Endothelial cell (in vitro differentiated cells): Measurements from ENCODE around the gene CELSR2. TPM values are rescaled to one million over a fixed set of nuclear protein-coding genes. Genes with fewer than 3 reads are reported as not detected.

Experiments
- DNase-seq: peaks from one replicate; pipeline ENCODE4 v3.0.0; 2021; ENCODE audit warnings: low spot score
- H3K27ac Mint-ChIP-seq: one replicate; pipeline ENCODE4 v1.8.0; 2021; ENCODE audit warnings: mixed read lengths, inconsistent platforms; ENCODE audit not compliant: unreplicated experiment
- H3K27me3 Mint-ChIP-seq: one replicate; pipeline ENCODE4 v1.8.0; 2021; ENCODE audit warnings: mild to moderate bottlenecking, moderate library complexity, mixed read lengths, inconsistent platforms; ENCODE audit not compliant: unreplicated experiment
- H3K36me3 Mint-ChIP-seq: one replicate; pipeline ENCODE4 v1.8.0; 2021; ENCODE audit warnings: mild to moderate bottlenecking, low read depth, mixed read lengths, inconsistent platforms; ENCODE audit not compliant: unreplicated experiment
- H3K4me1 Mint-ChIP-seq: one replicate; pipeline ENCODE4 v1.8.0; 2021; ENCODE audit warnings: mild to moderate bottlenecking, mixed read lengths, inconsistent platforms; ENCODE audit not compliant: unreplicated experiment
- H3K4me3 Mint-ChIP-seq: one replicate; pipeline ENCODE4 v1.8.0; 2021; ENCODE audit warnings: mild to moderate bottlenecking, mixed read lengths, inconsistent platforms; ENCODE audit not compliant: unreplicated experiment
- H3K9me3 Mint-ChIP-seq: one replicate; pipeline ENCODE4 v1.8.0; 2021; ENCODE audit warnings: mixed read lengths, inconsistent platforms; ENCODE audit not compliant: unreplicated experiment
- total RNA-seq: library from RNA; stranded (reverse); fragmentation: NEBNext Ultra II Directional; extraction: Animal tissue kit (Norgen Biotek cat#: 25700); gene quantifications from one replicate; pipeline ENCODE4 v1.2.1, GENCODE V29; 2021; ENCODE audit not compliant: unreplicated experiment
- TF ChIP-seq, protein P1 (sequence below): fragments of 200-600 bp; sonication (generic); IDR thresholded peaks from one replicate; pipeline ENCODE4 v1.5.0; 2021; ENCODE audit warnings: antibody characterized with exemption; ENCODE audit not compliant: unreplicated experiment

CELSR2 gene
- total RNA-seq, 1 donor from 2014 or later, result 1.6 TPM

DNA sequence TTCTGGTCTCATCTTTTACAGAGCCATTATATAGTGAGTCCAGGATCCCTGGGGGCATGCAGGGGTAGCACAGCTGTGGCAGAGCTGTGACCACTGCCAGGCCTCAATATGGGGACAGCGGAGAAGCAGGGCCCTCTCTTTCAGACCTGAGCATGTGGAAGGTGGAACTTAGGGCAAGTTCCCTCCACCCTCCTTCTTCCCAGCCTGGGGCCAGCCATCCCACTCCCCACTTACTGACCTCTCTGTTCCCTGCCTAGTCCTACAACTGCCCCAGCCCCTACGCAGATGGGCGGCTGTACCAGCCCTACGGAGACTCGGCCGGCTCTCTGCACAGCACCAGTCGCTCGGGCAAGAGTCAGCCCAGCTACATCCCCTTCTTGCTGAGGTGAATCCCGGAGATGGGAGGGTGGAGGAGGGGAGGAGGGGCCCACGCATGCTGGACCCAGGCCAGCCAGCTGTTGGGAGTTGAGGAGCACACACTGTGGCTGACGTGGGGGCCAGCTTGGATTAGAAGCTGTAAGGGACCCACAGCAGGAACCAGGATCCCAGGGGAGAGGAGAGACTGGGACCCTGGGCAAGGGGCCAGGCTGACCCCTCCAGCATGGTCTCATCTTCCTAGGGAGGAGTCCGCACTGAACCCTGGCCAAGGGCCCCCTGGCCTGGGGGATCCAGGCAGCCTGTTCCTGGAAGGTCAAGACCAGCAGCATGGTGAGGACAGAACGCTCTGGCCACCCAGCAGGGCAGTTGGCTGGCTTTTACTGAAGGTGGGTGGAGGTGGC lies 22.9 kb downstream of the CELSR2 start:
- Mint-ChIP-seq H3K27me3 (peaks cover 13% of the 10 kb centered on the region), H3K27ac (no peak overlapping the region), H3K4me1 (peaks cover 24% of the 10 kb centered on the region), H3K9me3 (no peaks in the 10 kb centered on the region), H3K4me3 (no peak overlapping the region), H3K36me3 (no peaks in the 10 kb centered on the region)
- peak; percentile 2 for DNase-seq
- TF ChIP-seq, protein P1, sequence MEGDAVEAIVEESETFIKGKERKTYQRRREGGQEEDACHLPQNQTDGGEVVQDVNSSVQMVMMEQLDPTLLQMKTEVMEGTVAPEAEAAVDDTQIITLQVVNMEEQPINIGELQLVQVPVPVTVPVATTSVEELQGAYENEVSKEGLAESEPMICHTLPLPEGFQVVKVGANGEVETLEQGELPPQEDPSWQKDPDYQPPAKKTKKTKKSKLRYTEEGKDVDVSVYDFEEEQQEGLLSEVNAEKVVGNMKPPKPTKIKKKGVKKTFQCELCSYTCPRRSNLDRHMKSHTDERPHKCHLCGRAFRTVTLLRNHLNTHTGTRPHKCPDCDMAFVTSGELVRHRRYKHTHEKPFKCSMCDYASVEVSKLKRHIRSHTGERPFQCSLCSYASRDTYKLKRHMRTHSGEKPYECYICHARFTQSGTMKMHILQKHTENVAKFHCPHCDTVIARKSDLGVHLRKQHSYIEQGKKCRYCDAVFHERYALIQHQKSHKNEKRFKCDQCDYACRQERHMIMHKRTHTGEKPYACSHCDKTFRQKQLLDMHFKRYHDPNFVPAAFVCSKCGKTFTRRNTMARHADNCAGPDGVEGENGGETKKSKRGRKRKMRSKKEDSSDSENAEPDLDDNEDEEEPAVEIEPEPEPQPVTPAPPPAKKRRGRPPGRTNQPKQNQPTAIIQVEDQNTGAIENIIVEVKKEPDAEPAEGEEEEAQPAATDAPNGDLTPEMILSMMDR, result no peak

DNA sequence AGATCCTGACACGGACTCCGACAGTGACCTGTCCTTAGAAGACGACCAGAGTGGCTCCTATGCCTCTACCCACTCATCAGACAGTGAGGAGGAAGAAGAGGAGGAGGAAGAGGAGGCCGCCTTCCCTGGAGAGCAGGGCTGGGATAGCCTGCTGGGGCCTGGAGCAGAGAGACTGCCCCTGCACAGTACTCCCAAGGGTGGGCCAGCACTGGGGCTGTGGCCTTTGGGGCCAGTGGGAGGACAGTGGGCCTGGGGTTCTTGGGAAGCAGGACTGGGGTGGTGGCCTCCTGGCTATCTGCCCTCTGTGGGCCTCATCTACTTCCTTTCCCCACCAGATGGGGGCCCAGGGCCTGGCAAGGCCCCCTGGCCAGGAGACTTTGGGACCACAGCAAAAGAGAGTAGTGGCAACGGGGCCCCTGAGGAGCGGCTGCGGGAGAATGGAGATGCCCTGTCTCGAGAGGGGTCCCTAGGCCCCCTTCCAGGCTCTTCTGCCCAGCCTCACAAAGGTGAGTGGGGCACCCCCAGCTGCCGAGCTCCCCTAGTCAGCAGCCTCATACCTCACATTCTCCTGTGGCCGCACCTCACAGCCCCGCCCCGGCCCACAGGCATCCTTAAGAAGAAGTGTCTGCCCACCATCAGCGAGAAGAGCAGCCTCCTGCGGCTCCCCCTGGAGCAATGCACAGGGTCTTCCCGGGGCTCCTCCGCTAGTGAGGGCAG lies 23.6 kb downstream of the CELSR2 start:
- H3K36me3 Mint-ChIP-seq, result no peaks in the 10 kb centered on the region
- H3K4me1 Mint-ChIP-seq, result peaks cover 25% of the 10 kb centered on the region
- H3K27ac Mint-ChIP-seq, result no peak overlapping the region
- H3K27me3 Mint-ChIP-seq, result peaks cover 10% of the 10 kb centered on the region
- no peak overlapping the region for H3K4me3 Mint-ChIP-seq
- H3K9me3 Mint-ChIP-seq, result no peaks in the 10 kb centered on the region
- TF ChIP-seq, protein P1, result no peak
- no peak for DNase-seq

DNA sequence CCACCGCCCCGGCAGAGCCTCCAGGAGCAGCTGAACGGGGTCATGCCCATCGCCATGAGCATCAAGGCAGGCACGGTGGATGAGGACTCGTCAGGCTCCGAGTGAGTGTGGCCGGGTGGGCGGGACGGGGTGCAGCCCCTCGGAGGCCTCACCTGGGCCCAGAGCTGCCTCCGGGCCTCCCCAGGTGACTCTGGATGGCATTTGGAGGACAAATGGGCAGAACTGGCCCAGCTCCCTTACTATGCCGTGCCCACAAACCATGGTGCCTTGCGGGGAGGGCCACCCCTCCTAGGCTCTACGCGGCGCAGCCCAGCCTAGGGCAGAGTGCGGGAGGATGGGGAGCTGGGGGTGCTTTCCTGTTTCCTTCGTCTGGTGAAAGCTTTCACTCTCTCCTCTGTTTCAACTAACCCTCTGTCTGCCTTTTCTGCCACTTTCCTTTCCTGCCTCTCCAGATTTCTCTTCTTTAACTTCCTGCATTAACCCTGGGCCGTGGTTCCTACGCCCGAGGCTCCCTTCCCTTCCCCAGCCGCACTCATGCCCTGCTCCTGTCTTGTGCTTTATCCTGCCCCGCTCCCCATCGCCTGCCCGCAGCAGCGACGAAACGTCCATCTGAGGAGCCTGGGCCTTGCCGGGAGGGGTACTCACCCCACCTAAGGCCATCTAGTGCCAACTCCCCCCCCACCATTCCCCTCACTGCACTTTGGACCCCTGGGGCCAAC lies 24.4 kb downstream of the CELSR2 start:
- H3K27me3 Mint-ChIP-seq, result peaks cover 9% of the 10 kb centered on the region
- TF ChIP-seq, protein P1, result no peak

DNA sequence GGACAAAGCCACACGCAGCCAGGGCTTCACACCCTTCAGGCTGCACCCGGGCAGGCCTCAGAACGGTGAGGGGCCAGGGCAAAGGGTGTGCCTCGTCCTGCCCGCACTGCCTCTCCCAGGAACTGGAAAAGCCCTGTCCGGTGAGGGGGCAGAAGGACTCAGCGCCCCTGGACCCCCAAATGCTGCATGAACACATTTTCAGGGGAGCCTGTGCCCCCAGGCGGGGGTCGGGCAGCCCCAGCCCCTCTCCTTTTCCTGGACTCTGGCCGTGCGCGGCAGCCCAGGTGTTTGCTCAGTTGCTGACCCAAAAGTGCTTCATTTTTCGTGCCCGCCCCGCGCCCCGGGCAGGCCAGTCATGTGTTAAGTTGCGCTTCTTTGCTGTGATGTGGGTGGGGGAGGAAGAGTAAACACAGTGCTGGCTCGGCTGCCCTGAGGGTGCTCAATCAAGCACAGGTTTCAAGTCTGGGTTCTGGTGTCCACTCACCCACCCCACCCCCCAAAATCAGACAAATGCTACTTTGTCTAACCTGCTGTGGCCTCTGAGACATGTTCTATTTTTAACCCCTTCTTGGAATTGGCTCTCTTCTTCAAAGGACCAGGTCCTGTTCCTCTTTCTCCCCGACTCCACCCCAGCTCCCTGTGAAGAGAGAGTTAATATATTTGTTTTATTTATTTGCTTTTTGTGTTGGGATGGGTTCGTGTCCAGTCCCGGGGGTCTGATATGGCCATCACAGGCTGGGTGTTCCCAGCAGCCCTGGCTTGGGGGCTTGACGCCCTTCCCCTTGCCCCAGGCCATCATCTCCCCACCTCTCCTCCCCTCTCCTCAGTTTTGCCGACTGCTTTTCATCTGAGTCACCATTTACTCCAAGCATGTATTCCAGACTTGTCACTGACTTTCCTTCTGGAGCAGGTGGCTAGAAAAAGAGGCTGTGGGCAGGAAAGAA lies 25.5 kb downstream of the CELSR2 start:
- Mint-ChIP-seq H3K36me3 (peaks cover 4% of the 10 kb centered on the region), H3K27ac (no peak overlapping the region), H3K27me3 (peaks cover 9% of the 10 kb centered on the region), H3K9me3 (no peaks in the 10 kb centered on the region), H3K4me1 (peaks cover 25% of the 10 kb centered on the region), H3K4me3 (no peak overlapping the region)
- no peak for DNase-seq
- TF ChIP-seq, protein P1, result no peak

More for the DNA sequence above, 24.4 kb downstream of the CELSR2 start:
- Mint-ChIP-seq H3K27ac (peak overlapping the region; percentile 85), H3K36me3 (no peaks in the 10 kb centered on the region), H3K4me3 (no peak overlapping the region), H3K4me1 (peaks cover 25% of the 10 kb centered on the region), H3K9me3 (no peaks in the 10 kb centered on the region)
- DNase-seq, result no peak
